ENCODE measurements around the gene ECE2. TPM values are rescaled to one million over a fixed set of nuclear protein-coding genes. Genes with fewer than 3 reads are reported as not detected.

The ECE2 gene
- polyA plus RNA-seq, 1 of the 3 experiments (the other 2 are of a cell fraction), result 0.03 TPM

DNA sequence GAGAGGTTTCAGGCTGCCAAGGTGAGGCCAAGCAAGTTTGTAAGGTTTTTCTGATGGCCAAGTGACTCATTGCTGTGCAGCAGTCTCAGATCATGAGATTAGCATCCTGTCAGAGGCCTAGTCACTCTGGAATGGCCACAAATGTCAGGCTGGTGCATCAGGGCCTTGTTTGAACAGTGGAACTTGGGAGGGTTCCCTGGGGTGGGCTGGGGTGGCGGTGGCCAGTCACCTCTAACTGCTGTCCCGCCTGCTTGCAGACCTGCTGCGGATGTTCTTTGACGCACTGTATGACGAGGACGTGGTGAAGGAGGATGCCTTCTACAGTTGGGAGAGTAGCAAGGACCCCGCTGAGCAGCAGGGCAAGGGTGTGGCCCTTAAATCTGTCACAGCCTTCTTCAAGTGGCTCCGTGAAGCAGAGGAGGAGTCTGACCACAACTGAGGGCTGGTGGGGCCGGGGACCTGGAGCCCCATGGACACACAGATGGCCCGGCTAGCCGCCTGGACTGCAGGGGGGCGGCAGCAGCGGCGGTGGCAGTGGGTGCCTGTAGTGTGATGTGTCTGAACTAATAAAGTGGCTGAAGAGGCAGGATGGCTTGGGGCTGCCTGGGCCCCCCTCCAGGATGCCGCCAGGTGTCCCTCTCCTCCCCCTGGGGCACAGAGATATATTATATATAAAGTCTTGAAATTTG is 58.8 kb downstream of the ECE2 start (continued):
- TF ChIP-seq RCOR1 (IDR thresholded peaks at IDR 0.05; ENCODE audit: low read length), result no peak
- TF ChIP-seq, protein P1, sequence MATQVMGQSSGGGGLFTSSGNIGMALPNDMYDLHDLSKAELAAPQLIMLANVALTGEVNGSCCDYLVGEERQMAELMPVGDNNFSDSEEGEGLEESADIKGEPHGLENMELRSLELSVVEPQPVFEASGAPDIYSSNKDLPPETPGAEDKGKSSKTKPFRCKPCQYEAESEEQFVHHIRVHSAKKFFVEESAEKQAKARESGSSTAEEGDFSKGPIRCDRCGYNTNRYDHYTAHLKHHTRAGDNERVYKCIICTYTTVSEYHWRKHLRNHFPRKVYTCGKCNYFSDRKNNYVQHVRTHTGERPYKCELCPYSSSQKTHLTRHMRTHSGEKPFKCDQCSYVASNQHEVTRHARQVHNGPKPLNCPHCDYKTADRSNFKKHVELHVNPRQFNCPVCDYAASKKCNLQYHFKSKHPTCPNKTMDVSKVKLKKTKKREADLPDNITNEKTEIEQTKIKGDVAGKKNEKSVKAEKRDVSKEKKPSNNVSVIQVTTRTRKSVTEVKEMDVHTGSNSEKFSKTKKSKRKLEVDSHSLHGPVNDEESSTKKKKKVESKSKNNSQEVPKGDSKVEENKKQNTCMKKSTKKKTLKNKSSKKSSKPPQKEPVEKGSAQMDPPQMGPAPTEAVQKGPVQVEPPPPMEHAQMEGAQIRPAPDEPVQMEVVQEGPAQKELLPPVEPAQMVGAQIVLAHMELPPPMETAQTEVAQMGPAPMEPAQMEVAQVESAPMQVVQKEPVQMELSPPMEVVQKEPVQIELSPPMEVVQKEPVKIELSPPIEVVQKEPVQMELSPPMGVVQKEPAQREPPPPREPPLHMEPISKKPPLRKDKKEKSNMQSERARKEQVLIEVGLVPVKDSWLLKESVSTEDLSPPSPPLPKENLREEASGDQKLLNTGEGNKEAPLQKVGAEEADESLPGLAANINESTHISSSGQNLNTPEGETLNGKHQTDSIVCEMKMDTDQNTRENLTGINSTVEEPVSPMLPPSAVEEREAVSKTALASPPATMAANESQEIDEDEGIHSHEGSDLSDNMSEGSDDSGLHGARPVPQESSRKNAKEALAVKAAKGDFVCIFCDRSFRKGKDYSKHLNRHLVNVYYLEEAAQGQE (IDR thresholded peaks at IDR 0.05; ENCODE audit: low read depth, low read length), result no peak
- TF ChIP-seq, protein P2, sequence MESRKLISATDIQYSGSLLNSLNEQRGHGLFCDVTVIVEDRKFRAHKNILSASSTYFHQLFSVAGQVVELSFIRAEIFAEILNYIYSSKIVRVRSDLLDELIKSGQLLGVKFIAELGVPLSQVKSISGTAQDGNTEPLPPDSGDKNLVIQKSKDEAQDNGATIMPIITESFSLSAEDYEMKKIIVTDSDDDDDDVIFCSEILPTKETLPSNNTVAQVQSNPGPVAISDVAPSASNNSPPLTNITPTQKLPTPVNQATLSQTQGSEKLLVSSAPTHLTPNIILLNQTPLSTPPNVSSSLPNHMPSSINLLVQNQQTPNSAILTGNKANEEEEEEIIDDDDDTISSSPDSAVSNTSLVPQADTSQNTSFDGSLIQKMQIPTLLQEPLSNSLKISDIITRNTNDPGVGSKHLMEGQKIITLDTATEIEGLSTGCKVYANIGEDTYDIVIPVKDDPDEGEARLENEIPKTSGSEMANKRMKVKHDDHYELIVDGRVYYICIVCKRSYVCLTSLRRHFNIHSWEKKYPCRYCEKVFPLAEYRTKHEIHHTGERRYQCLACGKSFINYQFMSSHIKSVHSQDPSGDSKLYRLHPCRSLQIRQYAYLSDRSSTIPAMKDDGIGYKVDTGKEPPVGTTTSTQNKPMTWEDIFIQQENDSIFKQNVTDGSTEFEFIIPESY (IDR thresholded peaks at IDR 0.05; ENCODE audit: borderline replicate concordance, low read depth), result no peak
- TF ChIP-seq FOXM1 (IDR thresholded peaks at IDR 0.05; ENCODE audit: low read depth), result no peak

- Histone ChIP-seq H3K79me2 (ENCODE audit: insufficient read depth) (peaks cover 61% of the 10 kb centered on the region), H3F3A (replicated peaks; ENCODE audit: insufficient read depth) (peaks cover 54% of the 10 kb centered on the region), H3K9me3 (no peaks in the 10 kb centered on the region), H3K36me3 (replicated peaks in 1 of 2; ENCODE audit: control insufficient read depth in 1 of 2, insufficient read depth in 2 of 2, low read length in 1 of 2) (peaks cover 36 to 48% of the 10 kb centered on the region in 2 experiments), H3K4me1 (ENCODE audit: control insufficient read depth in 1 of 2, insufficient read depth in 2 of 2, low read depth in 1 of 2, low read length in 1 of 2) (peaks cover 37 to 53% of the 10 kb centered on the region in 2 experiments; a peak in 3 of 4 replicates), H4K20me1 (ENCODE audit: insufficient read depth) (peaks cover 23% of the 10 kb centered on the region), H3K27ac (ENCODE audit: low read depth in 2 of 2, low read length in 1 of 2) (peak overlapping the region; percentile 54 to 90), H3K9ac (peak overlapping the region; percentile 83), H3K9me2 (no peaks in the 10 kb centered on the region), H3K27me3 (ENCODE audit: insufficient read depth) (no peaks in the 10 kb centered on the region), H3K4me2 (peak overlapping the region; percentile 85), H3K4me3 (ENCODE audit: low read depth in 2 of 2, low read length in 1 of 2) (peak overlapping the region; percentile 72 to 74; a peak in 2 of 4 replicates), H2AFZ (ENCODE audit: low read depth) (no peak overlapping the region)
- DNase-seq, result peak; percentile 56
- TF ChIP-seq FOXJ3 (CRISPR knock-in tag; IDR thresholded peaks at IDR 0.05), result no peak
- TF ChIP-seq TEAD4 (IDR thresholded peaks at IDR 0.05; ENCODE audit: borderline replicate concordance, insufficient read depth), result no peak
- no peak for TF ChIP-seq RCOR1 (IDR thresholded peaks at IDR 0.05; ENCODE audit: low read length)
- TF ChIP-seq, protein P3, sequence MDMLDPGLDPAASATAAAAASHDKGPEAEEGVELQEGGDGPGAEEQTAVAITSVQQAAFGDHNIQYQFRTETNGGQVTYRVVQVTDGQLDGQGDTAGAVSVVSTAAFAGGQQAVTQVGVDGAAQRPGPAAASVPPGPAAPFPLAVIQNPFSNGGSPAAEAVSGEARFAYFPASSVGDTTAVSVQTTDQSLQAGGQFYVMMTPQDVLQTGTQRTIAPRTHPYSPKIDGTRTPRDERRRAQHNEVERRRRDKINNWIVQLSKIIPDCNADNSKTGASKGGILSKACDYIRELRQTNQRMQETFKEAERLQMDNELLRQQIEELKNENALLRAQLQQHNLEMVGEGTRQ (IDR thresholded peaks at IDR 0.05; ENCODE audit: borderline replicate concordance, low read depth, low read length), result no peak
- no peak for TF ChIP-seq POLR2AphosphoS5 (IDR thresholded peaks at IDR 0.05; ENCODE audit: low read depth, low read length)
- TF ChIP-seq NFIC (IDR thresholded peaks at IDR 0.05; ENCODE audit: borderline replicate concordance), result no peak
- TF ChIP-seq, protein P1 (IDR thresholded peaks at IDR 0.05; ENCODE audit: low read depth, low read length), result no peak
- TF ChIP-seq EP300 (IDR thresholded peaks at IDR 0.05; ENCODE audit: borderline replicate concordance in 1 of 2, low read depth in 1 of 2, low read length in 1 of 2), result no peak
- TF ChIP-seq MEF2A (IDR thresholded peaks at IDR 0.05; ENCODE audit: borderline replicate concordance, low read depth), result no peak
- POLR2A ChIA-PET, result interaction anchor here (0.7 to 1.0 kb wide), 3 partner anchors 13 to 27 kb away, joined by 3 to 5 read pairs (median 3); no protein-coding TSS in a partner anchor
- CTCF ChIA-PET, result interaction anchor here (1.0 to 1.2 kb wide), 2 partner anchors 14 to 18 kb away, joined by 4 to 5 read pairs; no protein-coding TSS in a partner anchor
- 67% methylated on average over 3 of the region's 4 CpGs for WGBS (ENCODE audit: low lambda C conversion rate)
Observed at GRCh38 chr3:184335291-184335660, 59.5 kb downstream of the ECE2 start.

All from SK-N-SH (cell line).